IPS DF 4.7 (cell line): ENCODE data around the gene ACTR1A.

Experiments used
- DNase-seq: peaks from one replicate; pipeline ENCODE4 v3.0.0-alpha.2; 2013; ENCODE audit warnings: low spot score; ENCODE audit errors: extremely low read depth

Gene ACTR1A

GRCh38 chr10:102485093-102485784 lies 17.3 kb downstream of the ACTR1A start:
- no peak for DNase-seq

- DNase-seq, result no peak
Measured at GRCh38 chr10:102484021-102484420, 18.5 kb downstream of the ACTR1A start.

GRCh38 chr10:102480396-102480795 lies 22.1 kb downstream of the ACTR1A start:
- no peak for DNase-seq

GRCh38 chr10:102479651-102480050 lies 22.9 kb downstream of the ACTR1A start:
- no peak for DNase-seq

- no peak for DNase-seq
Measured at GRCh38 chr10:102476466-102477141, 25.9 kb downstream of the ACTR1A start.

- DNase-seq, result no peak
Measured at GRCh38 chr10:102475451-102476040, 27.0 kb downstream of the ACTR1A start.

- DNase-seq, result no peak
Measured at GRCh38 chr10:102473445-102474331, 28.8 kb downstream of the ACTR1A start.

- DNase-seq, result no peak
Measured at GRCh38 chr10:102470579-102471546, 31.6 kb downstream of the ACTR1A start.

GRCh38 chr10:102468683-102469082 lies 33.8 kb downstream of the ACTR1A start:
- no peak for DNase-seq

- DNase-seq, result no peak
Measured at GRCh38 chr10:102467971-102468438, 34.5 kb downstream of the ACTR1A start.

- no peak for DNase-seq
Measured at GRCh38 chr10:102467318-102467717, 35.2 kb downstream of the ACTR1A start.

- DNase-seq, result no peak
Measured at GRCh38 chr10:102465466-102465865, 37.0 kb downstream of the ACTR1A start.

- DNase-seq, result no peak
Measured at GRCh38 chr10:102463983-102464382, 38.5 kb downstream of the ACTR1A start.

- DNase-seq, result no peak
Measured at GRCh38 chr10:102462512-102463054, 39.9 kb downstream of the ACTR1A start.

GRCh38 chr10:102461187-102462054 lies 41.1 kb downstream of the ACTR1A start:
- DNase-seq, result no peak

- DNase-seq, result no peak
Measured at GRCh38 chr10:102460836-102461186, 41.7 kb downstream of the ACTR1A start.

- DNase-seq, result no peak
Measured at GRCh38 chr10:102458656-102459055, 43.9 kb downstream of the ACTR1A start.

GRCh38 chr10:102457591-102458150 lies 44.8 kb downstream of the ACTR1A start:
- no peak for DNase-seq
